SJSA1 (cell line): ENCODE results near the gene MAP2K2. TPM values are rescaled to one million over a fixed set of nuclear protein-coding genes. Genes with fewer than 3 reads are reported as not detected.
A peak's percentile ranks its signal among the peaks of the same experiment; 100 is the strongest.

ENCODE experiments used
- DNase-seq, 2 experiments: peaks; one replicate each; pipeline ENCODE4 v3.0.0-alpha.2; 2015 to 2020; ENCODE audit warnings: low spot score in 2 of 2, low read depth in 1 of 2
- H3K27ac ChIP-seq: fragments of 250-450 bp; sonication (Bioruptor Pico); 2 replicates; pipeline ENCODE4 v1.5.1; 2020; ENCODE audit warnings: mild to moderate bottlenecking, moderate library complexity
- H3K27me3 ChIP-seq: fragments of 250-450 bp; sonication (Bioruptor Pico); replicated peaks from 2 replicates; pipeline ENCODE4 v1.5.1; 2020; ENCODE audit warnings: mild to moderate bottlenecking, moderate library complexity
- H3K36me3 ChIP-seq: fragments of 250-450 bp; sonication (Bioruptor Pico); 2 replicates; pipeline ENCODE4 v1.5.1; 2020; ENCODE audit warnings: mild to moderate bottlenecking
- H3K4me1 ChIP-seq: fragments of 250-450 bp; sonication (Bioruptor Pico); replicated peaks from 2 replicates; pipeline ENCODE4 v1.6.1; 2021; ENCODE audit warnings: mild to moderate bottlenecking
- H3K4me3 ChIP-seq: fragments of 250-450 bp; sonication (Bioruptor Pico); 2 replicates; pipeline ENCODE4 v1.5.1; 2020; ENCODE audit warnings: mild to moderate bottlenecking
- H3K9me3 ChIP-seq: fragments of 250-450 bp; sonication (Bioruptor Pico); replicated peaks from 2 replicates; pipeline ENCODE4 v1.5.1; 2020; ENCODE audit warnings: mild to moderate bottlenecking
- total RNA-seq: library from RNA; depleted of rRNA; stranded (reverse); fragments of >200 nt; shearing (Covaris generic); gene quantifications from 2 replicates; pipeline ENCODE4 v1.2.3, GENCODE V29; 2014

MAP2K2 gene
- total RNA-seq, 1 experiment from 2014 or later: 188 TPM

DNA sequence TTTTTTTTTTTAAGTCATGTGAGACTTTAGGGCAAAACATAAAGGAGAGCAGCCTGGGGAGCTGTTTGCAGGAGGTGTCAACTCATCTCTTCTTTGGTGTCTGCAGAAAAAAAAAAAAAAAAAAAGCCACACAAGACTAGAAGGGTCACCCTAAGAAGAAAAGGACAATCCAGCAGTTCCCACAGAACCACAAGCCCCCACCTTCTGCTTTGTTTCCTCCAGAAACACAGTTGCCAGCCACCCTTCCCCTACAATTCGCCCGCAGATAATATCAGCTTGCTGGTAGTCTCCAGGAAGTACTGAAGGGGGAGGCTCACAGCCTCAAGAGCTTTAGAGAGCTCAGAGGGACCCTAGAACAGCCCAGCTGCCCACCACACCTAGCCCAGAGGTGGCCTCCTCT is 34.9 kb downstream of the MAP2K2 start:
- Histone ChIP-seq H3K36me3 (peaks cover 39% of the 10 kb centered on the region), H3K27ac (no peak overlapping the region), H3K4me1 (no peaks in the 10 kb centered on the region), H3K4me3 (no peak overlapping the region), H3K9me3 (no peaks in the 10 kb centered on the region), H3K27me3 (no peaks in the 10 kb centered on the region)
- DNase-seq: no peak

- H3K4me3 ChIP-seq: no peak overlapping the region
- peaks cover 32% of the 10 kb centered on the region for H3K36me3 ChIP-seq
- no peaks in the 10 kb centered on the region for H3K4me1 ChIP-seq
- no peak for DNase-seq
- no peaks in the 10 kb centered on the region for H3K9me3 ChIP-seq
- H3K27me3 ChIP-seq: no peaks in the 10 kb centered on the region
- no peak overlapping the region for H3K27ac ChIP-seq
These were observed 35.9 kb downstream of the MAP2K2 start for GRCh38 chr19:4087787-4088679.

GRCh38 chr19:4086411-4086867 is 37.5 kb downstream of the MAP2K2 start:
- Histone ChIP-seq H3K36me3 (peaks cover 19% of the 10 kb centered on the region), H3K9me3 (no peaks in the 10 kb centered on the region), H3K4me1 (no peaks in the 10 kb centered on the region), H3K27me3 (no peaks in the 10 kb centered on the region), H3K4me3 (no peak overlapping the region), H3K27ac (no peak overlapping the region)
- no peak for DNase-seq

DNA sequence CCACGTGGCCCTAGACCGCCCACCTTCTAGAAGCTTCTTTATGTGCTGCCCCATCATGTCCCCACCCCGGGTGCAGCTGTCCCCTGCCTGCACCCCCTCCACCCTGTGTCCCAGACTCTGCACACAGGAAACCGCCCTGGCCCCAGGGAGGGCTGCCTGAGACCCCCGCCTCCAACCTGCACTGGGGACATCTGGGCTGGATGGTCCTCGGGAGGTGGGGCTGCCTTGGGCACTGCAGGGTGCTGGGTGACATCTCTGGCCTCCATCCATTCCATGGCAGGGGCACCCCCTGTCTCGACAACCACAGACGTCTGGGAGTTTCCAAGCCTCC is 39.4 kb downstream of the MAP2K2 start:
- no peaks in the 10 kb centered on the region for H3K4me1 ChIP-seq
- peaks cover 4% of the 10 kb centered on the region for H3K36me3 ChIP-seq
- no peak overlapping the region for H3K27ac ChIP-seq
- no peak for DNase-seq
- no peaks in the 10 kb centered on the region for H3K9me3 ChIP-seq
- H3K4me3 ChIP-seq: no peak overlapping the region
- H3K27me3 ChIP-seq: no peaks in the 10 kb centered on the region

GRCh38 chr19:4083677-4084546 is 40.0 kb downstream of the MAP2K2 start:
- H3K36me3 ChIP-seq: no peaks in the 10 kb centered on the region
- no peaks in the 10 kb centered on the region for H3K4me1 ChIP-seq
- no peak for DNase-seq
- no peaks in the 10 kb centered on the region for H3K9me3 ChIP-seq
- no peaks in the 10 kb centered on the region for H3K27me3 ChIP-seq
- no peak overlapping the region for H3K4me3 ChIP-seq
- no peak overlapping the region for H3K27ac ChIP-seq

- Histone ChIP-seq H3K9me3 (no peaks in the 10 kb centered on the region), H3K4me1 (peaks cover 8% of the 10 kb centered on the region), H3K36me3 (no peaks in the 10 kb centered on the region), H3K4me3 (no peak overlapping the region), H3K27ac (no peak overlapping the region), H3K27me3 (no peaks in the 10 kb centered on the region)
- no peak for DNase-seq
These were observed 41.8 kb downstream of the MAP2K2 start for GRCh38 chr19:4082172-4082571.

DNA sequence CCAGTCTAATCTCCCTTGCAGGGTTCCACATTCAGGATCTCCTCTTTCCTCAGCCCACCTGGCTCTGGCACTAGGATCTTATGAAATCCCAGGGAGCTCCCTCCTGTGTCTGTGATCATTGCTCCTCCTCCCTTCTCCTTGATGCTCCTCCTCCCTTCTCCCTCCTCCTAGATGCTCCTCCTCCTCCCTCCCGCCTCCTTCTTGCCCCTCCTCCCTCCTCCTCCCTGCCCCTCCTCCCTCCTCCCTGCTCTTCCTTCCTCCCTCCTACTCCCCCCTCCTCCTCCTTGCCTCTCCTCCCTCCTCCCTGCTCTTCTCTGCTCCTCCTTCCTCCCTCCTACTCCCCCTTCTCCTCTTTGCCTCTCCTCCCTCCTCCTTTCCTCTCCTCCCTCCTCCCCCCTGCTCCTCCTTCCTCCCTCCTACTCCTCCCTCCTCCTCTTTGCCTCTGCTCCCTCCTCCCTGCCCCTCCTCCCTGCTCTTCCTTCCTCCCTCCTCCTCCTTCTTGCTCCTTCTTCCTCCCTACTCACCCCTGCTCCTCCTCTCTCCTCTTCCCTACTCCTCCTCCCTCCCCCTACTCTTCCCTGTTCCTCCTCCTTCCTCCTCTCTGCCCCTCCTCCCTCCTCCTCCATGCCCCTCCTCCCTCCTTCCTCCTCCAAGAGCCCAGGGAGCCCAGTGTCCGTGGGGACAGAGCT is 42.3 kb downstream of the MAP2K2 start:
- Histone ChIP-seq H3K36me3 (no peaks in the 10 kb centered on the region), H3K27me3 (no peaks in the 10 kb centered on the region), H3K27ac (no peak overlapping the region), H3K4me3 (no peak overlapping the region), H3K4me1 (peaks cover 8% of the 10 kb centered on the region), H3K9me3 (no peaks in the 10 kb centered on the region)
- no peak for DNase-seq

DNA sequence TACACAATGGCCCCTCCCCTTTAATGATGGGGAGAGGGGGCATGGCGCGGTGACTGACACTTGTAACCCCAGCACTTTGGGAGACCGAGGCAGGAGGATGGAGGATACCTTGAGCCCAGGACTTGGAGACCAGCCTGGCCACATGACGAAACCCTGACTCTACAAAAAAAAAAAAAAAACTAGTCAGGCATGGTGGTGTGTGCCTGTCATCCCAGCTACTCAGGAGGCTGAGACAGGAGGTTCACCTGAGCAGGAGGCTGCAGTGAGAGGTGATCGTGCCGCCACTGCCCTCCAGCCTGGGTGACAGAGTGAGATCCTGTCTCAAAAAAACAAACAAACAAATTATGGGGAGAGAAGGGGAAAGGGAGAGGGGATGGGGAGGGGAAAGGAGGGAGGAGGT is 43.4 kb downstream of the MAP2K2 start:
- no peak for DNase-seq
- Histone ChIP-seq H3K36me3 (no peaks in the 10 kb centered on the region), H3K27me3 (no peaks in the 10 kb centered on the region), H3K4me1 (peaks cover 9% of the 10 kb centered on the region), H3K27ac (no peak overlapping the region), H3K4me3 (no peak overlapping the region), H3K9me3 (no peaks in the 10 kb centered on the region)

GRCh38 chr19:4077800-4078684 is 45.9 kb downstream of the MAP2K2 start:
- Histone ChIP-seq H3K27ac (peak overlapping the region; percentile 41; the same call in 1 of the 2 replicates), H3K4me3 (peak overlapping the region; percentile 43), H3K9me3 (no peaks in the 10 kb centered on the region), H3K4me1 (peaks cover 14% of the 10 kb centered on the region), H3K27me3 (no peaks in the 10 kb centered on the region), H3K36me3 (no peaks in the 10 kb centered on the region)
- DNase-seq: peak in 1 of 2 experiments; percentile 33

DNA sequence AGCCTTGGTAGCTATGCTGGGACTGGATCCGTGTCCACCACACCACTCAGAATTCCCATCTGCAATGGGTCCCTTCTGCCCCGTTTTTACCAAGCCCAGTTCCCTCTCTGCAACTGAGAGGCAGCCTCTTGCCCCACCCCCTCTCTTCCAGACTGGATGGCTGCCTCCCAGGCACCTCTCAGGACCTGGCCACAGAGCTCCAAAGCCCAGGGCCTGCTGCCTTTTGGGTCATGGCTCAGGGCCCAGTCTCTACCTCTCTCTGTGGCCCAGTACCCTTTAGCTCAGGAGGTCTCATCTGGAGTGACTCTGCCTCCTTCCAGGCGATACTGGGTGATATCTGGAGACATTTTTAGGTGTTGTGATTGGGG is 46.9 kb downstream of the MAP2K2 start:
- Histone ChIP-seq H3K4me3 (no peak overlapping the region), H3K4me1 (peaks cover 14% of the 10 kb centered on the region), H3K27me3 (no peaks in the 10 kb centered on the region), H3K36me3 (no peaks in the 10 kb centered on the region), H3K9me3 (no peaks in the 10 kb centered on the region), H3K27ac (no peak overlapping the region)
- DNase-seq: no peak

- Histone ChIP-seq H3K4me3 (no peak overlapping the region), H3K27me3 (no peaks in the 10 kb centered on the region), H3K36me3 (no peaks in the 10 kb centered on the region), H3K4me1 (peaks cover 14% of the 10 kb centered on the region), H3K27ac (no peak overlapping the region), H3K9me3 (no peaks in the 10 kb centered on the region)
- DNase-seq: no peak
These were observed 48.5 kb downstream of the MAP2K2 start for GRCh38 chr19:4075373-4075772.

DNA sequence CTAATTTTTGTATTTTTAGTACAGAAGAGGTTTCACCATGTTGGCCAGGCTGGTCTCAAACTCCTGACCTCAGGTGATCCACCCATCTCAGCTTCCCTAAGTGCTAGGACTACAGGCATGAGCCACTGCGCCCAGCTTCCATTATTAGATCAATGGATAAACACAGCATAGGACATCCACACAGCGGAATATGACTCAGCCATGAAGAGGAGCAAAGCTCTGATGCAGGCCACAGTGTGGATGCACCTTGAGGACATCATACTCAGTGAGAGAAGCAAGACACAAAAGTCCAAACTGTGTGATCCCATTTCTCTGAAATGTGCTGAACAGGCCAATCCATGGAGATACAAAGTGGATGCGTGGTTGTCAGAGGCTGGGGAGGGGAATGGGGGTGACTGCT is 52.3 kb downstream of the MAP2K2 start:
- Histone ChIP-seq H3K27me3 (0 out of 2 replicates have a peak, but pooled peaks cover 4% of the 10 kb centered on the region), H3K4me1 (peaks cover 6% of the 10 kb centered on the region; the same call in 1 of the 2 replicates), H3K9me3 (no peaks in the 10 kb centered on the region), H3K4me3 (no peak overlapping the region), H3K36me3 (no peaks in the 10 kb centered on the region), H3K27ac (no peak overlapping the region)
- no peak for DNase-seq
